GM23248 (cell line): ENCODE results near the gene FKBP8. TPM values are rescaled to one million over a fixed set of nuclear protein-coding genes. Genes with fewer than 3 reads are reported as not detected.

ENCODE experiments used
- DNase-seq: peaks from one replicate; pipeline ENCODE4 v3.0.0-alpha.2; 2015
- H2AFZ ChIP-seq: fragments of 200-600 bp; sonication (generic); 2 replicates; pipeline ENCODE4 v1.6.1; 2016; ENCODE audit warnings: antibody characterized with exemption
- H3F3A ChIP-seq: fragments of 200-600 bp; sonication (generic); 2 replicates; pipeline ENCODE4 v1.6.1; 2016; ENCODE audit warnings: mild to moderate bottlenecking, antibody characterized with exemption, mixed run types; ENCODE audit not compliant: insufficient read depth
- H3K27ac ChIP-seq: fragments of 200-600 bp; sonication (generic); 2 replicates; pipeline ENCODE4 v1.5.1; 2016; ENCODE audit warnings: mild to moderate bottlenecking
- H3K27me3 ChIP-seq: fragments of 200-600 bp; sonication (generic); replicated peaks from 2 replicates; pipeline ENCODE4 v1.6.1; 2016; ENCODE audit warnings: mild to moderate bottlenecking; ENCODE audit not compliant: insufficient read depth
- H3K36me3 ChIP-seq: fragments of 200-600 bp; sonication (generic); 2 replicates; pipeline ENCODE4 v1.6.1; 2016; ENCODE audit warnings: low read depth, mild to moderate bottlenecking
- H3K4me1 ChIP-seq: fragments of 200-600 bp; sonication (generic); 2 replicates; pipeline ENCODE4 v1.6.1; 2016; ENCODE audit warnings: mild to moderate bottlenecking; ENCODE audit not compliant: insufficient read depth
- H3K4me2 ChIP-seq: fragments of 200-600 bp; sonication (generic); one replicate; pipeline ENCODE4 v1.6.1; 2016; ENCODE audit warnings: mild to moderate bottlenecking; ENCODE audit not compliant: unreplicated experiment
- H3K4me3 ChIP-seq: fragments of 200-600 bp; sonication (generic); 2 replicates; pipeline ENCODE4 v1.5.1; 2016; ENCODE audit warnings: mild to moderate bottlenecking
- H3K79me2 ChIP-seq: fragments of 200-600 bp; sonication (generic); 2 replicates; pipeline ENCODE4 v1.6.1; 2016; ENCODE audit warnings: mild to moderate bottlenecking; ENCODE audit not compliant: insufficient read depth
- H3K9ac ChIP-seq: fragments of 200-600 bp; sonication (generic); 2 replicates; pipeline ENCODE4 v1.6.1; 2016; ENCODE audit warnings: mild to moderate bottlenecking
- H3K9me2 ChIP-seq: fragments of 200-600 bp; sonication (generic); 2 replicates; pipeline ENCODE4 v1.6.1; 2016; ENCODE audit warnings: mixed run types, mild to moderate bottlenecking, moderate library complexity; ENCODE audit not compliant: insufficient read depth
- H3K9me3 ChIP-seq: fragments of 200-600 bp; sonication (generic); one replicate; pipeline ENCODE4 v1.6.1; 2017; ENCODE audit warnings: low read depth
- H4K20me1 ChIP-seq: fragments of 200-600 bp; sonication (generic); 2 replicates; pipeline ENCODE4 v1.6.0; 2016; ENCODE audit not compliant: insufficient read depth
- EZH2 ChIP-seq: fragments of 200-600 bp; sonication (generic); IDR thresholded peaks from 2 replicates; pipeline ENCODE4 v1.6.1; 2018; ENCODE audit warnings: antibody characterized with exemption, mild to moderate bottlenecking; ENCODE audit not compliant: insufficient read depth, poor library complexity, severe bottlenecking
- EZH2phosphoT487 ChIP-seq: fragments of 200-600 bp; sonication (generic); IDR thresholded peaks from 2 replicates; pipeline ENCODE4 v1.6.1; 2018; ENCODE audit warnings: antibody characterized with exemption, moderate library complexity, mild to moderate bottlenecking, low read depth; ENCODE audit not compliant: insufficient read depth
- WGBS, 2 experiments: methylation state at CpG; one replicate each; pipeline ENCODE4 v1.1.6; 2015 to 2017; ENCODE audit warnings: low lambda C conversion rate in 2 of 2, low coverage in 1 of 2; ENCODE audit errors: missing lambda C conversion rate in 2 of 2; 5-methylcytosine and 5-hydroxymethylcytosine counted together
- in situ Hi-C: fragments of 300-500 bp; cut with MboI; formaldehyde crosslinking; loops from 2 replicates; pipeline ENCODE4 v1.15.0; 2020
- polyA plus RNA-seq: library from polyadenylated mRNA; unstranded; fragments of >200 nt; fragmentation: Nextera tagmentation; extraction: Ambion mirVana; gene quantifications from 2 replicates; pipeline ENCODE4 v1.2.1, GENCODE V29; 2016
- total RNA-seq: library from RNA; depleted of rRNA; stranded (reverse); fragments of >200 nt; shearing (Covaris generic); gene quantifications from 2 replicates; pipeline ENCODE4 v1.2.3, GENCODE V29; 2014

Gene FKBP8
- total and polyA plus RNA-seq, 2 experiments from 2014 or later = 195 to 466 TPM

GRCh38 chr19:18494267-18494607 lies 49.1 kb downstream of the FKBP8 start:
- peak overlapping the region; percentile 80 for H3K9ac ChIP-seq
- H3K79me2 ChIP-seq = peaks cover 100% of the 10 kb centered on the region
- peaks cover 32% of the 10 kb centered on the region for H3K4me1 ChIP-seq
- H3K9me3 ChIP-seq = no peaks in the 10 kb centered on the region
- peak; percentile 83 for DNase-seq
- H3K4me3 ChIP-seq = peak overlapping the region; percentile 54
- no peak overlapping the region for H2AFZ ChIP-seq
- peak overlapping the region; percentile 93 for H3K27ac ChIP-seq
- TF ChIP-seq EZH2 (no peak), EZH2phosphoT487 (no peak)
- H3K27me3 ChIP-seq = no peaks in the 10 kb centered on the region
- H3K36me3 ChIP-seq = no peaks in the 10 kb centered on the region
- H3K9me2 ChIP-seq = no peaks in the 10 kb centered on the region
- H3F3A ChIP-seq = peaks cover 16% of the 10 kb centered on the region
- in situ Hi-C loops = no loop called here
- peak overlapping the region; percentile 78 for H3K4me2 ChIP-seq
- WGBS, 2 experiments = 26 to 28% methylated on average over 6 to 7 of the region's 7 CpGs
- peaks cover 35% of the 10 kb centered on the region for H4K20me1 ChIP-seq

- Histone ChIP-seq H3F3A (peaks cover 16% of the 10 kb centered on the region), H3K9me2 (no peaks in the 10 kb centered on the region), H2AFZ (no peak overlapping the region), H3K4me3 (peak overlapping the region; percentile 54), H3K79me2 (peaks cover 100% of the 10 kb centered on the region), H4K20me1 (peaks cover 30% of the 10 kb centered on the region), H3K4me1 (peaks cover 32% of the 10 kb centered on the region), H3K27ac (peak overlapping the region; percentile 93), H3K9me3 (no peaks in the 10 kb centered on the region), H3K36me3 (no peaks in the 10 kb centered on the region), H3K4me2 (peak overlapping the region; percentile 78), H3K9ac (peak overlapping the region; percentile 80), H3K27me3 (no peaks in the 10 kb centered on the region)
- 79 to 80% methylated on average over 13 of the region's 13 CpGs for WGBS, 2 experiments
- no peak for DNase-seq
- in situ Hi-C loops = no loop called here
- TF ChIP-seq EZH2phosphoT487 (no peak), EZH2 (no peak)
Measured at GRCh38 chr19:18493440-18494266, 49.7 kb downstream of the FKBP8 start.

- Histone ChIP-seq H2AFZ (no peak overlapping the region), H3K36me3 (no peaks in the 10 kb centered on the region), H4K20me1 (peaks cover 19% of the 10 kb centered on the region; the same call in 1 of the 2 replicates), H3K9me3 (no peaks in the 10 kb centered on the region), H3K9me2 (no peaks in the 10 kb centered on the region), H3K79me2 (peaks cover 100% of the 10 kb centered on the region), H3K4me2 (no peak overlapping the region), H3K9ac (no peak overlapping the region), H3K27me3 (no peaks in the 10 kb centered on the region), H3F3A (peaks cover 15% of the 10 kb centered on the region), H3K27ac (no peak overlapping the region), H3K4me1 (peaks cover 40% of the 10 kb centered on the region), H3K4me3 (no peak overlapping the region)
- TF ChIP-seq EZH2 (no peak), EZH2phosphoT487 (no peak)
- 85 to 86% methylated on average over 15 of the region's 15 CpGs for WGBS, 2 experiments
- in situ Hi-C loops = no loop called here
- DNase-seq = no peak
Measured at GRCh38 chr19:18491995-18492953, 51.1 kb downstream of the FKBP8 start.

DNA sequence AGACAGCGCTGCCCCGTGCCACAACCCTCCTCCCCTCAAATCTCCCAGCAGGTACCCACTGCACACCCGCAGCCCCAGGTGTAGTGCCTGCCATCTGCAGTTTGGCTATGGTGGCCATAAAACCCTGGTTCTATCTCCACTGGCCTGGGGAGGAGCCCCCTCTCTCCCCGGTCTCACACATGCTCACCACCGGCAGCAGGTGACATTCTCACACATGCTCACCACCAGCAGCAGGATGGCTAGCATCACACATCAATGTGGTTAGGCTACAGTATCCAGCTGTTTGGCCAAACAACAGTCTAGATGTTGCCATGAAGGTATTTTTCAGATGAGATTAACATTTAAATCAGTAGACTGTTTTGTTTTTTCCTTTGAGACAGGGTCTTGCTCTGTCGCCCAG lies 52.6 kb downstream of the FKBP8 start:
- WGBS, 2 experiments = 92 to 97% methylated on average over 6 of the region's 6 CpGs
- Histone ChIP-seq H3K4me3 (no peak overlapping the region), H3K4me2 (no peak overlapping the region), H3K9me2 (no peaks in the 10 kb centered on the region), H4K20me1 (peaks cover 10% of the 10 kb centered on the region; the same call in 1 of the 2 replicates), H3K36me3 (no peaks in the 10 kb centered on the region), H3F3A (no peaks in the 10 kb centered on the region; the same call in 1 of the 2 replicates), H3K4me1 (peaks cover 43% of the 10 kb centered on the region), H3K27me3 (no peaks in the 10 kb centered on the region), H3K9ac (no peak overlapping the region), H2AFZ (no peak overlapping the region), H3K9me3 (no peaks in the 10 kb centered on the region), H3K79me2 (peaks cover 100% of the 10 kb centered on the region), H3K27ac (no peak overlapping the region)
- DNase-seq = no peak
- TF ChIP-seq EZH2phosphoT487 (no peak), EZH2 (no peak)
- in situ Hi-C loops = no loop called here
